HuH-7 (cell line): ENCODE results near the gene SPR.

Source experiments
- DNase-seq: peaks from one replicate; pipeline ENCODE4 v3.0.0; 2011; ENCODE audit warnings: low spot score

The SPR gene

GRCh38 chr2:72932045-72932740 is 45.0 kb downstream of the SPR start:
- no peak for DNase-seq

DNA sequence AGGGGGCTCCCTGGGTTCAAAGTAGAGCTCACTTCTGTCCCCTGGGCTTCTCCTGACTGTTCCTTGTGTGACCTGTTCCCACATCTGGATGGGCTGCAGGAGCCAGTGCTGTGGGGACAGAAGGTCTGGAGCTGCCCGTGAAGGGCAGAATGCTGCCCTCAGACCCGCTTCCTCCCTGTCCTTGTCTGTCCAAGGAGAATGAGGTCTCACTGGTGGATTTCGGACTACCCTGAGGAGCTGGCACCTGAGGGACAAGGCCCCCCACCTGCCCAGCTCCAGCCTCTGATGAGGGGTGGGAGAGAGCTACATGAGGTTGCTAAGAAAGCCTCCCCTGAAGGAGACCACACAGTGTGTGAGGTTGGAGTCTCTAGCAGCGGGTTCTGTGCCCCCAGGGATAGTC is 45.6 kb downstream of the SPR start:
- DNase-seq: no peak

DNA sequence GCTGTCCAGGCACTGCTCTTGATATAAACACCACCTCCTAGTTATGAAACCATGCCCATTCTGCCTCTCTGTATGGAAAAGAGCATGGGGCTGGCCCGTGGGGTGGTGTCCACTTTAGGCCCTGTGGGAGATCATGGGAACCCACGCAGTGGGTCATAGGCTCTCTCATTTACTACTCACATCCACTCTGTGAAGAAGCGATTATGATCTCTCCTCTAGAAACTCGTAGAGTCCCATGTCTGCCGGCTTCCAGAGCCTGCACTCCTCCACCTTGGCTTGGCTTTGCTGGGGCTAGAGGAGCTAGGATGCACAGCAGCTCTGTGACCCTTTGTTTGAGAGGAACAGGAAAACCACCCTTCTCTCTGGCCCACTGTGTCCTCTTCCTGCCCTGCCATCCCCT is 46.0 kb downstream of the SPR start:
- no peak for DNase-seq

GRCh38 chr2:72933646-72934151 is 46.5 kb downstream of the SPR start:
- DNase-seq: no peak

DNA sequence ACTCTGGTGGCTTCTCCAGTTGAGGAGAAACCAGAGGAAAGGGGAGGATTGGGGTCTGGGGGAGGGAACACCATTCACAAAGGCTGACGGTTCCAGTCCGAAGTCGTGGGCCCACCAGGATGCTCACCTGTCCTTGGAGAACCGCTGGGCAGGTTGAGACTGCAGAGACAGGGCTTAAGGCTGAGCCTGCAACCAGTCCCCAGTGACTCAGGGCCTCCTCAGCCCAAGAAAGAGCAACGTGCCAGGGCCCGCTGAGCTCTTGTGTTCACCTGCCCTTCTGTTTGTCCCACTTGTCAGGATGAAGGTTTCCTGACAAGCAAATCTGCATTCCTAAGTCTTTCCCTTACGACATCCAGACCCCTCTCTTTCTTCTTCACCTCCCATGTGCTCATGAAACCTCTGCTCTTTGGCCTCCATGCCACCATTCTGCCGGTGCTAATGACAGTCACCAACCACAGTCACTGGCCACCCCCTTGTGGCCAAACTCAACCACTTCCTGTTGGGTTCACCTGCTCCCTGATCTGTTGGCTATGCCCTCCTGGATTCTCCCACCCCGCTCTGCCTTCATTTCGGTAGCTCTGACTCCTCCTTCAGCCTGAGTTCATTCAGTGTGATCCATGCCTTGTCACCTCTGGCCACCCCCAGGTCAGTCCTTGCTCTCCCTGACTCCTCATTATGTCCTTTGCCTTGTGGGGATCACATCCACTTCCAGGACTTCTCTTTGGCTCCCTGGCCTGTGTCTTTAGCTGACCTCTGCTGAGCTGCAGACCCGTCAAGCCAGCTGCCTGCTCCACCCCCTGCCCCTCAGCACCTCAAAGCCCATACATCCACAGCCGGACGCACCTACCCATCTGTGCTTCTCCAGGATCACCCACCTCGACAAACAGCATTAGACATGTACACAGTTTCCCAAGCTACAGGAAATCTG is 47.7 kb downstream of the SPR start:
- DNase-seq: peak; percentile 89

DNA sequence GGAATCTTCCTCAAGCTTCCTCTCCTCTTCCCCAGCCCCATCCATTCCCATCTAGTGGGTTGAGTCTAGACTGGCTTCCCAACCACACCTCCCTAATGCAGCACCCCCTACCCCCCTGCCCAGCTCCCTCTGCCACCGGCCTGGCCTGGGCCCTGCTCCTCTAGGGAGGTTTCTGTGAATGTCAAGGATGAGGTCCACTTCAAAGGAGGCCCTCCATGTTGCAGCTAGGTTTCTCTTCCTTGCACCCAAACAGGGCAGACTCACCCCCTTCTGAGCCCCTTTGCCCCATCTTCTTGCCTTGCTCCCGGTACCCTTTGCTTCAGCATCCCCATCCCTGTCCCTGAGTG is 48.4 kb downstream of the SPR start:
- no peak for DNase-seq

DNA sequence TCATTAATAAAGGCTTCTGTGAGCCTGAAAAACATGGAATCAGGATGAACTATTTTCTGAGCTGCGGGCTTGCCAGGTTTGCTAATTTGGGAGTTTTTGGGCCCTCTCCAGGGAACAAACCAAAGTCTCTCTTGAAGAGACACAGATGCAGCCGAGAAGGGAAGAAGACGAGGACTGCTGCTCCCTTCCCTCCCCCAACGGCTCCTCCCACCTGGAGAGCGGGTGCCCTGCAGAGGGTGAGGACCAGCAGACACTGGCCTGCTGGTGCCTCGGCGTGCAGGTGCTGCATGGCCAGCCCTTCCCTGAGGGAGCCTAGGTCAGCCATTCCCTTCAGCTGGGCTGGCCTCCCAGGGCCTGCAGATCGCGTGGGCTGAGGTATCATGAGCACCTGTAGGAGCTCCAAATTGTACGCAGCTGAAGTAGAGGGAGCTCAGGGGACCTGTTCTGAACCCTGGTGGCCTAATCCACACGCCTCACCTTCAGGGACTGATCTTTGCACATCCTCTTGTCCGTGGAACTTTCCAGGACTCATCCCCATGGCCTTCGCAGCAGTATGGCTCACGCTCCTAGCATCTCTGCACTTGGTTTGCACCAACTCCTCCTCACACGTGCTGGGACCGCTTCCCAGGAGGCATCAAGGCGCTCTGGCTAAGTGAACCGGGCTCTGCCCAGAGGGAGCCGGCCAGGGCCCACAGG is 49.6 kb downstream of the SPR start:
- DNase-seq: no peak

DNA sequence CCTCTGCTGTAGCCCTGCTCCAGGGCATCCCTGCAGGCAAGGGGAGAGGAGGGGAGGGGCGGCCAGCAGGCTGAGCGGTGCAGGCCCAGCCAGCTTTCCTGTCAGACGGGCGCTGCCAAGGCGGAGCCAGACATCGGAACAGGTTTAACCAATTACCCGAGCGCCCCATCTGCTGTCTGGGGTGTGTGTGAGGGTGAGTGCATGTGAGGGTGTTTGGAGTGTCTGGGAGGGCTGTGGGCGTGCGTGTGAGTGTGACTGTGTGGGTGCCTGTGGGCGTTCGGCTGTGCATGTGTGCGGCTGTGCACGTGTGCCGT is 50.1 kb downstream of the SPR start:
- DNase-seq: no peak

- no peak for DNase-seq
Observed at GRCh38 chr2:72938455-72938854, 51.2 kb downstream of the SPR start.

DNA sequence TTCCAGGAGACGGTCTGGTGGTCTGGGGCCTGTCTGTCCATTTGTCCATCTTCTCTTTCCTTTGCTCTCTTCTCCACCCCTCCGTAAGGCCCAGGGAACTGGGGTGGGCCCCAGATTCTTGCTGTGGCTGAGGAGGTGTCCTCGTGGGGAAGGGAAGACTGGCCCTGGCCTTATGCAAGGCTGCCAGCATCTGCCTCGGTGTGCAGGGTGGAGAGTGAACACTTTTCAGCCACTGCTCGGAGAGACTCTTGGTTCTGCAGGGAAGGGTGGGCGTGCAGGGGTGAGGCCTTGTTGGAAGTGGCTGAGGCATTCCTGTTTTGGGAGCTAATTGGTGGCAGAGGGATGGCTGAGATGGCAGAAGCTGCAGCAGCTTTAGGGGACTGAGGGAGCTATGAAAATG is 53.2 kb downstream of the SPR start:
- no peak for DNase-seq

DNA sequence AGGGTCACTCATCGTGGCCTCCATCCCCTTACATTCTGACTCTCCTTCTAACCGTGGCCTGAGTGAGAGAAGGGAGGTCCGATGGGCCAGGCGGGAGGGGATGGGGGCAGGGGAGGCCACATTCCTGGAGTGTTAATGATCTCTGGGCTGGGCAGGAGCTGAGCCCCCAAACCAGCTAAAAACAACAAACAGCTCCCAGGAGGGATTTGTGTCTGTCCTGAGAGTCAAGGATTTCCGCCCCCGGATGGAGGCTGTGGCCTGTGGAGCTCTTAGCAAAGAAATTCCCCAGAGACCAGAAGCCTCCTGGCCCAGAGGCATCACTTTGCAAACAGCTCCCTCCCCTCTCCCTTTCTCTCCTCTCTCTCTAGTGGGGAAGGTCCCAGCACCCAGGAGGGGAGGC is 53.6 kb downstream of the SPR start:
- DNase-seq: no peak
